Measurements from ENCODE around the gene PDSS1.
"Not testable (repeated sequence)": the region's sequence is repeated elsewhere in the genome, so short reads cannot be mapped to it uniquely, and the experiment has no call there.

Gene PDSS1, protein sequence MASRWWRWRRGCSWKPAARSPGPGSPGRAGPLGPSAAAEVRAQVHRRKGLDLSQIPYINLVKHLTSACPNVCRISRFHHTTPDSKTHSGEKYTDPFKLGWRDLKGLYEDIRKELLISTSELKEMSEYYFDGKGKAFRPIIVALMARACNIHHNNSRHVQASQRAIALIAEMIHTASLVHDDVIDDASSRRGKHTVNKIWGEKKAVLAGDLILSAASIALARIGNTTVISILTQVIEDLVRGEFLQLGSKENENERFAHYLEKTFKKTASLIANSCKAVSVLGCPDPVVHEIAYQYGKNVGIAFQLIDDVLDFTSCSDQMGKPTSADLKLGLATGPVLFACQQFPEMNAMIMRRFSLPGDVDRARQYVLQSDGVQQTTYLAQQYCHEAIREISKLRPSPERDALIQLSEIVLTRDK

DNA sequence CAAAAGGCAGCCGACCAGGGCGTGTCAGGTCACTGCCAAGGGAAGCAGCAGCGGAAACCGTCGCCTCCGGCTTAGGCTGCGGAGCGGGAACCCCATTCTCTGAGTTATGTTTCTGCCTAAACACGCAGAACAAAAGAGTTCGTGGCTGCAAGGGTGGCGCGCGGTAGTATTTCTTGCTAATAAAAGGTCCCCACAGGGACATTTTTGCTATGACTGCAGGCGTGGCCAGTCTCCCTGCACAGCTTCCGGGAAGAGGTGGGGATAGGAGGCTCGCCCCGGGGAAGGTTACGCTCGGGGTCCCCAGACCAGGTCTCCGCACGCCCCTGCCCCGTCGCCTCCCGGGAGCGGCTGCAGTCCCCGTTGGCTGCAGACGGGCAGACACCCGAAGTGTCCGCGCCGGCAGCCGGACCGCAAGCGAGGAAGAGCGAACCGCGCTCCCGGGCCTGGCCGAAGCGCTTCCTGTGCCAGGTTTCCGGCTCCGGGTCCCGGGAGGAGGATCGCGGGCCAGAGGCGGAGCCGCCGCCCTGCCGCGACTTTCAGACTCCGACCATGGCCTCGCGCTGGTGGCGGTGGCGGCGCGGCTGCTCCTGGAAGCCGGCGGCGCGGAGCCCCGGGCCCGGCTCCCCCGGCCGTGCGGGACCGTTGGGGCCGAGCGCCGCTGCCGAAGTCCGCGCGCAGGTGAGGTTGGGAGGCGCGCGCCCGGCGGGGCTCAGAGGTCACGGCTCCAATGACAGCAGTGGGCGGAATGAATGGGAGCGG is at the start of gene PDSS1:
Gene PDSS1, plus strand, starts transcription at position 539 of the 759 bp plus-strand sequence. Its CDS starts 11 bp downstream, at position 550.
- TF ChIP-seq, protein P1, sequence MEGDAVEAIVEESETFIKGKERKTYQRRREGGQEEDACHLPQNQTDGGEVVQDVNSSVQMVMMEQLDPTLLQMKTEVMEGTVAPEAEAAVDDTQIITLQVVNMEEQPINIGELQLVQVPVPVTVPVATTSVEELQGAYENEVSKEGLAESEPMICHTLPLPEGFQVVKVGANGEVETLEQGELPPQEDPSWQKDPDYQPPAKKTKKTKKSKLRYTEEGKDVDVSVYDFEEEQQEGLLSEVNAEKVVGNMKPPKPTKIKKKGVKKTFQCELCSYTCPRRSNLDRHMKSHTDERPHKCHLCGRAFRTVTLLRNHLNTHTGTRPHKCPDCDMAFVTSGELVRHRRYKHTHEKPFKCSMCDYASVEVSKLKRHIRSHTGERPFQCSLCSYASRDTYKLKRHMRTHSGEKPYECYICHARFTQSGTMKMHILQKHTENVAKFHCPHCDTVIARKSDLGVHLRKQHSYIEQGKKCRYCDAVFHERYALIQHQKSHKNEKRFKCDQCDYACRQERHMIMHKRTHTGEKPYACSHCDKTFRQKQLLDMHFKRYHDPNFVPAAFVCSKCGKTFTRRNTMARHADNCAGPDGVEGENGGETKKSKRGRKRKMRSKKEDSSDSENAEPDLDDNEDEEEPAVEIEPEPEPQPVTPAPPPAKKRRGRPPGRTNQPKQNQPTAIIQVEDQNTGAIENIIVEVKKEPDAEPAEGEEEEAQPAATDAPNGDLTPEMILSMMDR (IDR thresholded peaks at IDR 0.05; ENCODE audit: extremely low read depth, missing control alignments) = no peak
- peak; percentile 94 for DNase-seq (ENCODE audit: low spot score)

DNA sequence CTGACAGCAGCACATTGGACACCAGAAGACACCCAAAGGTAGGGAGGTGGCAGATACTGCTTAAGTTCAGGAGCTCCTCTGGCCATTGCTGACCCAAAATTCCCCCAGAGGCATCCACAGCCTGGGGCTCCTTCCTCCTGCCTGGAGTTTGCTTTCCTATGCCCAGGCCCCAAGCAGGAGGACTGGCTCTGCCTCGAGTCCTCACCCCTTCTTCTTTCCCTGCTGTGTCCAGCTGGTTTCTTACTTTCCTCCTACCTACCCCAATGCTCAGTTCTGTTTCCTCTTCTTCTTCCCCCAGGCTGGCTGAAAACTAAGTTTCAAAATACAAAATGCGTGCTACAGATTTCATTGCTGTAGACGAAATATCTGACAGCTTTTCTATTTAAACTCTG is 49.3 kb upstream of the PDSS1 start:
- DNase-seq (ENCODE audit: low spot score) = not testable (repeated sequence)

DNA sequence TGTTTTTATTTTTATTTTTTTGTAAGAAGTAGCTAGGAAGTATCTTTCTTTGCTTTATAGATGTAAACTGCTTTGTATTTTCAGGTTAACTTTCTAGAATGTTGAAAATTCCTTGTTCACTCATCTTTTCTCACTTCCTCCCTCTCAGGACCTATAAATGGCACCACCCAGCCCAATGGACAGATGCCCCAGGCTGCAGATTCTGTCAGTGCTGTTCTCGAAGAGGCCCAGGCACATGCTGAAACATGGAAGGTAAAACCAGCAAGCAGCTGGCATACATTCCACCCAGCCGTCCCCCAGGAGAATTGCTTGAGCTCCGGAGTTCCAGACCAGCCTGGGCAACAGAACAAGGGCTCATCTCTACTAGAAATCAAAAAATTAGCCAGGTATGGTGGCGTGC is 47.1 kb upstream of the PDSS1 start:
- TF ChIP-seq, protein P1 (IDR thresholded peaks at IDR 0.05; ENCODE audit: extremely low read depth, missing control alignments) = no peak
- no peak for DNase-seq (ENCODE audit: low spot score)

DNA sequence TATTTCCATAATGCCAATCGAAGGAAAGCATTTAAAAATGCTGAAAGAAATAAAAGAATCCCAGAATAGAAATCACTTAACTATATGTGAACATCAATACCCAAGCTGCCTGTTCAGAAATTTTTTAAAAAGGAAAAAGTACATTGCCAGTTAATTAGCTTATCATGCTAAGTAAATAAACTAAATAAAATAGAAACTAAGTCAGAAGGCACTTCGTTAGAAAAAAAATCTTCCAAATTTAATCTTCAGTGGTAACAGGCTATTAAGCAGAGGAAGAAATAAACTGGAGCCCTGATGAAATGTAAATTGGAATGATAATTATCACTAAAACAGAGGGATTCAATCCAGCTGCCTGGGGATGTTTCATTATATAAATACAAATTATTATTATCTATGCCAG is 46.0 kb upstream of the PDSS1 start:
- not testable (repeated sequence) for DNase-seq (ENCODE audit: low spot score)

DNA sequence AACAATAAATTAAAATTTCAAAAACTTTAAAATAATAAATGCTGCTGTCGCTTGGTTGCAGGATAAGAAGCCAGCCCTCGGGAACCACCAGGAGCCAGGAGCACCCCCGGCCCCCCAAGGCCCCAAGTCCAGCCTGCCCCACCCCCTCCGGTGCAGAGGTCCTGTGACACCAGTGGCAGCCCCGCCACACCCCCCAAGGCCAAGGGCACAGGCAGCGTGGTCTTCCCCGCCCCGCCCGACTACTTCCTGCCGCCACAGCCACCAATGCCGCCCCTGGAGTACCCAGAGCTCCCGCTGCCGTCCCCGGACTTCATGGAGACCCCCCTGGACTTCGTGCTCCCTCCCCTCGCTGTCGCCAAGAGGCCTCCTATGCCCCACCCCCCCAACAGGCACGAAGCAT is 44.5 kb upstream of the PDSS1 start:
- TF ChIP-seq, protein P1 (IDR thresholded peaks at IDR 0.05; ENCODE audit: extremely low read depth, missing control alignments) = no peak

DNA sequence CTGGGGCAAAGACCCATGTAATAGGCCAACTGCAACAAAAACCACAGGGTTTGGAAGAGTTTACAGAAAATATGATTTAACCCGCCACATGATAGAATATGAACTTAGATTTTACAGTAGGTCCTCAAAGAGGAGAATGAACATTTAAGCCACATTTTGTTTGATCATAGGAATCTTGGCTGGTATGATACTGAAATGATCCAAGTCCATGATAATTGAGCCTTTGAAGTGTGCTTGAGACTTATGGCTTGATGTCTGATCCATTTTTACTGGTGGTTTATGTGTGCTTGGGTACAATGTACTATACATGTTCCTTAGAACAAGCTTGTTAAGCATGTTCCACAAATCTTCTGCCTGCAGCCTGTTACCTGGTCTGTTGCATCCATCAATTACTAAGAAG is 41.8 kb upstream of the PDSS1 start:
- DNase-seq (ENCODE audit: low spot score) = no peak
- TF ChIP-seq, protein P1 (IDR thresholded peaks at IDR 0.05; ENCODE audit: extremely low read depth, missing control alignments) = no peak

More for the DNA sequence above, 44.5 kb upstream of the PDSS1 start:
- no peak for DNase-seq (ENCODE audit: low spot score)

DNA sequence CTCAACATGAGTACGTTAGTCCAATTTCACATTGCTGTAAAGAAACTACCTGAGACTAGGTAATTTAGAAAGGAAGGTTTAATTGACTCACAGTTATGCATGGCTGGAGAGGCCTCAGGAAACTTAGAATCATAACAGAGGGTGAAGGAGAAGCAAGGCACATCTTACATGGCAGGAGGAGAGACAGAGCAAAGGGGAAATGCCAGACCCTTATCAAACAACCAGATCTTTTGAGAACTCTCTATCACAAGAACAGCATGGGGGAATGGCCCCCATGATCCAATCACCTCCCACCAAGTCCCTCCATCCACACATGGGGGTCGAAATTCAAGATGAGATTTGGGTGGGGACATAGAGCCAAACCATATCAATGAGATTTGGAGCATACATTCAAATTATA is 34.6 kb upstream of the PDSS1 start:
- no peak for DNase-seq (ENCODE audit: low spot score)
- TF ChIP-seq, protein P1 (IDR thresholded peaks at IDR 0.05; ENCODE audit: extremely low read depth, missing control alignments) = no peak
